T follicular helper cell (primary cell): ENCODE data around the gene MIR17HG.

Source experiments
- DNase-seq: peaks from one replicate; pipeline ENCODE4 v3.0.0-alpha.2; 2020; ENCODE audit warnings: low read depth

The MIR17HG gene

DNA sequence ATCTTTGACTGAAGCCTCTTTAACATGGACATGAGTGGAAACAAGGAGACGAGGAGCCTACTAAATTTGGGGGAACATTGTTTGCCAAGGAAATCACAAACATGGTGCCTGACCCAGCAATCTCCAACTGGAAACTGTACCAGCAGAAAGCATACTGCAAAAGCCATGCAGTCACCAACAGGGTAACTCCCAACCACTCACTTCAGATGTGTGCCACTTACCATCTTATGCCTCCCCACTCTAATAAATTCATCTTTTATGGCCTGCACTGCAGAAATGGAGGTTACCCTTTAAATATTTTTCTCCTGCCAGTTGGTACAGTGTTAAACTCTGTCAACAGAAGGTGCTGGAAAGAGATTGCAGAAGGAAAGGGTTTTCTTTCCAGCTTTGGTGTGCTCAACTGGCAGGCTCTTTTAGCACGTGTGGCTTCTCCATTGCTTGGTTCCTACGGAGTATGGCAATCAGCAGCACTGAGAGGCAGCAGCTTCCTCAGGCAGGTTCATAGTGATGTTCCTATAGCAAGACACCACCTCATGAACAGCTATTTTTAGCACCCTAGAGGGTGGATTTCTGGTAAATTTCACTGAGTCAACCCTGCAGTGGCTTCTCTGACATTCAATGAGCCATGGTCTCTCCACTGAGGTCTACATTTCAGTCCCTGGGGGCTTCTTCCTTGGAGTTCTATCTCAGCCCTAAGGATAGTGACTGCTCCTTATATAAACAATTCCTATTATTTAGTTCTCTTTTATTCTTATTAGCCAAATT, 21.4 kb downstream of the MIR17HG start:
- DNase-seq, result no peak

DNA sequence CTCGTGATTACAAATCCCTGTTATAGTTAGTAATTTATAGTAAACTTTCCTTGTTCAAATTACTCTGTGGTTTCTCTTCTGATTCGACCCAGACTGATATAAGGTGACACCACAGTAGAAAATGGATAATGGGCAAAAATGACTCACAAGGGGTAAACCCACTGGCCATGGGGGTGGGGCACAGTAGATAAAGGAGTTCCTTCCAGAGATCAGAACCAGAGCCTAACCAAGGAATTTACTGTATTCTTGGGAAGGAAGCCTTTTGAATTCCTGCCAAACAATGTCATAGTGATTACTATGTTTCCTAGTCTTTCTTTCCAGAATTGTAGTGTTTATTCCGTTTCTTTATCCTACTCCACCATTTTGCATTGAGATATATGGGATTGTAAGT, 21.9 kb downstream of the MIR17HG start:
- DNase-seq, result no peak

DNA sequence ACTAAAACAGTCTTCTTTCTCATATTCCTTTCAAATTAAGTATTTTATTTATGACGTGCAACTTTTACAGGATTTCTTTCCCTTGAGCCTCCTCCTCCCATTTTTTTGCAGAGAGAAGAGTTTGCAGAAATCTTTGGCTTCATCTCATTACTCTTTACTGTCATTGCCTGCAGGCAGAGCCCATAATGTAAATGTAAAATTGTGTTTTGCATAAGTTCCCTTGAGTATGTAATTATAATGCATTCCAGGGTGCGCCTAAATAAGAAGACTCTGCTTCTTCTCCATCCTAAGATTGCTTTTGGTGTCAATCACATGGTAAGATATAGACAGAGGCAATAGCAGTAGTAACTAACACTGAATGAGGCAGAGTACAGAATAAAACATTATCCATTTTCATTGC, 23.0 kb downstream of the MIR17HG start:
- no peak for DNase-seq

DNA sequence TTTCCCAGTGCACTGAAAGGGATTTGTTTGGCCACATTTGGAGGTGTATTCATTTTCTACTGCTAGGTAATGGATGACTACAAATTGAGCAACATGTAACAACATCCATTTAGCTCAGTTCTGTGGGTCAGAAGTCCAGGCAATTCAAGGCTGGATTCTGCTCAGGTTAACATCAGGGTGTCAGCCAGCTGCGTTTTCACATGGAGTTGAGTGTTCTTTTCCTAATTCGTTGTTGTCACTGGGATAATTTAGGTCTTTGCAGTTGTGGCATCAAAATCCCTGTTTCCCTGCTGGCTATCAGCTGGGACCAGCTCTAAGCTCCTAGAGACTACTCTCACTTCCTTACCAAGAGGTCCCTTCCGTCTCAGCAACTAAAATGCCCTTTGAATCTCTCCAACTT, 25.4 kb downstream of the MIR17HG start:
- no peak for DNase-seq

DNA sequence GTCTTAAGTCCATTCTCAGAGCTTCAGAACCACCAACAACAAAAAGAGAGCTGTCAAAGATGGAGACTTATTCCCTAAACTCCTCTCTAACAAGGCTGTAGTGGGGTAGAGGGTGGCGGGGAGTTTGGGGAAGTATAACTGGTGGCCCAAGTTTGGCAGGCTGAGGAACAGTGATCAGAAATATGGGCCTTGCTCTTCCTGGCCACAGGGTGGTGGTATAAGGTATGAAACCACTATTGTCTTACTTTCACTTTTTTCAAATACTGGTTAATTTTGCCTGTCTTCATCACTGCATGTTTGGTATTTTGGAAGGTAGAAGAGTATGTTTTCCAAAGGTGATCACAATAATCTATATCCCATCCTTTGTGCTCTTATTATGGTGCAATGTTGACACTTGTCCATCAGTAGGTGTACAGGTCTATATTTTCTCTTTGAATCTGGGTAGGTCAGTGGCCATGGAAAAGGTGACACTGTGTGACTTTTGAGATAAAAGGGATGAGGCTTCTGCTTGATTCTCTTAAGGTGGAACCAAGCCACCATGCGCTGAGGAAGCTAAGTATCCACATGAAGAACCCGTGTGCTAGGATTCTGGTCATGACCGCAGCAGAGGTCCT, 27.7 kb downstream of the MIR17HG start:
- no peak for DNase-seq

DNA sequence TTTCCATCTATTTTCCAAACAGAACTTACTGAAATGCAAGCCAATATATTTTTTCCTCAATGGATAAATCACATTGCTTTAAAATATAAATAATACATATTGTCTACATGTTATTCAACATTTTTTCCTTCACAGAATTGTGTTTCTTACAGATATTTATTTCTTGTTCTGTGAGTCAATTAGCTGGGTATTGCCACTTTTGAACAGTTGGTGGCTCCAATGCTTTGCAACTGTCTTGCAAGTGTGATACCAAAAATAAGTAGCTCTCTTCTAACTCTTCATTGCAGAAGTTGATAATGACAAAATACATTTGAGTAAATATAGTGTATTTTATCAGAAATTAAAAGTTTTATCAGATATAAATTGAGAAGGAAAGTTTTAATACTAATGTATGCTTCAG, 33.9 kb downstream of the MIR17HG start:
- DNase-seq, result no peak

DNA sequence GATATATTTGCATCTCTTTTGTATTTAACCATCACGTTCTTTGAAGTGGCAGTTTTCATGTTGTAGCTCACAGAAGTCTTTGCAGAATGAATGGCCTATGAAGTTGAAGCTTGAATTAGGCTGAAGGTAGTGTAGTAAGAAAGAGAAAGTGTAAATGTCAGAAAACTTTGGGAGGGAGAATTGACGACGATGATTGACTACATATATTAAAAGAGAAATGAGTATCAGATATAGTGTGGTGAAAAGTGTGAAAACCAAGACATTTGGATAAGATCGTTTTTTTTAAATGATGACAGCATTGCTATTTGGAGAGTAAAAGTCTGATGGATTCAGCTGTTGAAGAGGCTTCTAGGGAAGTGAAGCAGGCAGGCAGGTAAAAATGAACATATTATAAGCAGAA, 36.3 kb downstream of the MIR17HG start:
- DNase-seq, result no peak

DNA sequence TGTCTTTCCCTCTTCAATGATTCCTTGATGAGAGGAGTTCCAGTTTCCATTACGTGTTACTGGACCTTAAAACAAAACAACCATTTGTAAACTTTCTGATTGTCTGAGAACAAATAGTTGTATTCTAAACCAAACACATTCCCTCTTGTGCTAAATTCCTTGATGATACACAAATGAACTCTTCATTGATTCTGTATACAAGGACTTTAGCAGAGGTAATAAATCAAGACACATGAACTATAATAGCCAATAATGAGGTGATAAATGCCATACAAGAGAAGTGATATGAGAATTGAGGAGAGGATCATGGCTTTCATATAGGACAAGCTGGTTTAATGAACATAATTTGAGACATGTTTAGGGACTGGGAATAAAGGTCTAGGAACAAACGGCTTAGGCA, 37.4 kb downstream of the MIR17HG start:
- DNase-seq, result no peak

DNA sequence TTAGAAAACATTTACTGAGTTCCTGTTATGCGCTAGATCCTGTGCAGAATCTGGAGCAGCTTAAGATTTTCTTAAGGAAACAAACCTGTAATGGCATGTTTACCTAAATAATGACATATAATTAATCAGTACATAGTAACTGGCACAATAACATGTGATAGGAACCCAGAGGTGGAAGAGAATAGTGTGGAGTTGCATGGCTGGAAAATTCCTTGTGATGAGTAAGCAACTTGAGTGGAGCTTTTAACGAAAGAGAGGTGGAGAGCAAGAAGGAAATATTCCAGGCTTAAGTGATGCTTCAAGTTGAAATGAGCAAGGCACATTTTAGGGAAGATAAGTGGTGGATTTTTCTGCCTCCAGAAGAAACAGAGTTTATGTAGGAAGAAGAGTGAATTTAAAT, 41.7 kb downstream of the MIR17HG start:
- no peak for DNase-seq

DNA sequence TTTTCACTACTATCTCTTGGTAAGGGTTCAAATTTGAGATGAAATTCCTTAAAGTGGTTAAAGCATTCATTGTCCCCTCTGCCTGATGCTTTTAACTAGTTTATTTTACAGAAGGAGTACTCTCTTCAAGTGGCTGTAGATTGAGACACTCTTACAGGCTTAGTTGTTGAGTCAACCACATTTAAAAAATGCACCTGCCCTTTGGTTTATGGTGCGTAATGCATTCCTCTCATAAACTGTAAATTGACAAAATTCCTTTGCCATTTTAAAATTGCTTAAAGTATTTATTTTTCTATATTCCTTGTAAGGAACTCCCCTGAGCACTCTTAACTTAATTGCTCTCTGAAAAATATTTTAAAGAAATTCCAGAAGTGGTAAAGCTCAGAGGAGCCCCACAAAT, 50.1 kb downstream of the MIR17HG start:
- DNase-seq, result no peak

DNA sequence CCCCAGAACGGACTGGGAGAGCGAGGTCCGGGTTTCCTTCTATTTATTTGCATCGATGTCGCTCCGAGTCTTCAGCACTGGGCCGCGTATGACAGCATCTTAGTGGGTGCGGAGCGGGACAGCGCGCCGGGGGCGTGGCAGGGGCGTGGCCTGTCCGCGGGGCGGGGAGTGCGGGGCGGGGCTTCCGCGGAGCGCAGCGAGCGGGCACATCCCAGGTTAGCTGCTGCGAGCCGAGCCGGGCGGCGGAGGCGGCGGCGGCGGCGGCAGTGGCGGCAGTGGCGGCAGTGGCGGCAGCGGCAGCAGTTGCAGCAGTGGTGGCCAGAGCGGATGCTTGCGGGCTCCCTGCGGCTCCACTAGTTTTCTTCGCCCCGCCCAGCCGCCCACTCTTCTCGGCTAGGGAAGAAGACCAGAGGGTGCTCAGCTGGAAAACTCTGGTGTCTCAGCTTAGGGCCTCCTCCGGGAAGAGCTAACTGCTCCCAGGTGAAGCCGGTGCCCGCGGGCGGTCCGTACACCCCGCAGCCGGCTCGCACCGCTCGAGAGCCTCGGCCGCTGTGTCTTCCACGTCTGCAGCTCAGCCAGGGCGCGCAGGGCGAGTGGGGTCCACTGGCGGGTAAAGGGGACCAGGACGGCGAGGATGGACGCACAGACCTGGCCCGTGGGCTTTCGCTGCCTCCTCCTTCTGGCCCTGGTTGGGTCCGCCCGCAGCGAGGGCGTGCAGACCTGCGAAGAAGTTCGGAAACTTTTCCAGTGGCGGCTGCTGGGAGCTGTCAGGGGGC, 51.1 kb downstream of the MIR17HG start, which contains the start of gene GPC5:
Gene GPC5 (plus strand): TSS at position 209 of the 776 bp plus-strand sequence.
- peak; percentile 69 for DNase-seq

DNA sequence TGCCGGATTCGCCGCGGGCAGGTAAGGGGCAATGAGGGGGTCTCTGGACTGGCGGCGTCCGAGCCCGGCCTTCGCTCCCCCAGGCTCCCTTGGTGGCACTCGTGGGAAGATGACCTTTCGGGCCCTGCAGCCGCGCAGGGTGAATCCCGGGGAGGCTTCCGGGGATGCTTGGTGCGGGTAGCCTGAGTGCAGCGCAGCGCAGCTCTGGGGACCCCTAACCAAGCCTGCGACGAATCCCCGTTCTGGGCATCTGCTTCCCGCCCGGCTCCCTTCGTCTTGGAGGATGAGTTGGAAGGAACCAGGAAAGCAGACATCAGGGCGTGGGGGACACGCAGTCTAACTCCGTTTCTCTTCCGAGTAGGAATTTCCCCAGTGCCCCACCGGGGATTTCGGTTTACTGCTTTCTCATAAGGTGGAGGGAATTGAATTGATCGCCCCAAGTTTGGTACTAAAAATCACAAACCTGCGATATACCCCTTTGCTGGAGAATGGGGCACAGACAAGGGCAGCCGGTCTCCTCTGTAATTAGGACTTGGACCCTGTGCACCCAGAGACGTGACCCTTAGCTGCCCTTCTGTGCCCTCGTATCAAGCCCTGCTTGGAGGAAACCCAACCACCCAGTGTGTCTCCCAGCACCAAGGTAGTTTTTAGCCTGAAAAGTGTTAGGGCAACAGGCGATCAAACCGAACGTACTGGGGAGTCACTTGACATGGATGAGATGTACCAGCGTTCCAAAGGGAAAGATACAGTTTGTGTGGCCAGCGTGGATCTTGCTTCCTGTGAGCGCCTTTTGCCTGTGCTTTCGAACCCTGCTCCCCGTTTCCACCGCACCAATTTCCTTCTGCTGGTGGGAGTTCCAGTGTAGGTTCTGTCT, 51.9 kb downstream of the MIR17HG start:
- DNase-seq, result no peak

DNA sequence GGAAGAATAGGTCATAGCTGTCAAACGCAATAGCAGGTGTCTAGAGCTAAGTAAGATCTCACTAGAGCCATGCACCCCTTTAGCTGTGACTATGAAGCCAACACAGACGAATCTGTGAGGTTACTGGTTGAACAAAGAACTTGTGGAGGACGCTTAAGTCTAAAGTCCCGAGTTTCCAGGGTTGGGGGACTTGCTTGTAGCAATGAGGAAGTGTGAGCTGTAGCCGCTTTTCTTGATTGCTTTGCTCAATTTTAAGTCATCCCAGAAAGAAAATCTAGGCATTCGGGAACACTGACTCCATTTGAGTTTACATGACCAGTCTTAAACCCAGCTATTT, 52.5 kb downstream of the MIR17HG start:
- no peak for DNase-seq

DNA sequence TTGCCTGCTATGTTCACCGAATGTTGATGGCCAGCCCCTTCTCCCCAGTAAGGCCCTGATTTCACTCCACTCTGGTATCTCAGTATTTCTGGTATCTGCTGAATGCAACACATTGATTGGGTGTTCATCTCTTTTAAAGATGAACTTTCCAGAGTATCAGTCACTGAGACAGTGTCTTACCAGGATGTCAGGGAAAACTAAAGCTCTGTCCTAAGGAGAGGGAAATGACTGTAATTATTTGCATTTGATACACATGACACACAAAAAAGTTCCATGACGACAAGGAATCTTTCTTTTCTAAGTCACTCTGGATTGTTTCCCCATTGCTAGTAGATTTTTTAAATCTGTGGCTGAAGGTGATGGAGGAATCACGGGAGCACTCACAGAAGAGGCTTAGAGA, 53.2 kb downstream of the MIR17HG start:
- no peak for DNase-seq

DNA sequence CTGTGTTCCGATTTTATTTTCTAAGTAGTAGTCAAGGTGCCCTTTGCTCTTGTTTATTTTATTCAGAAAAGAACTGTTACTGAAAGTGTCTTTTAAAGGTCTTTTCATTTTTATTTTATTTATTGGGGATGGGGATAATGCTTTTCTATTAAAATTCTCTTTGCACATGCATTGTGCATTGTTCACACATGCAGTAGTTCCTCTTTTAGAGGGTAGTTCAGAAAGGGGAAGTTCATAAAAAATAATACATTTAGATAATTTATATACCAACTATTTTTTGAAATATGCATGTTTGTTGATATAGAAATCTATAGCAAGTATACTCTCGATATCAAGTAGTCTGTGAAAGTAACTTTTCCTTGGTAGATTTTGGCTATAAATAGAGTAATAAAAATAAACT, 54.4 kb downstream of the MIR17HG start:
- DNase-seq, result no peak
